Measurements from ENCODE around the gene ADIPOR2. TPM values are rescaled to one million over a fixed set of nuclear protein-coding genes. Genes with fewer than 3 reads are reported as not detected.
A peak's percentile ranks its signal among the peaks of the same experiment; 100 is the strongest.

ADIPOR2 gene, protein sequence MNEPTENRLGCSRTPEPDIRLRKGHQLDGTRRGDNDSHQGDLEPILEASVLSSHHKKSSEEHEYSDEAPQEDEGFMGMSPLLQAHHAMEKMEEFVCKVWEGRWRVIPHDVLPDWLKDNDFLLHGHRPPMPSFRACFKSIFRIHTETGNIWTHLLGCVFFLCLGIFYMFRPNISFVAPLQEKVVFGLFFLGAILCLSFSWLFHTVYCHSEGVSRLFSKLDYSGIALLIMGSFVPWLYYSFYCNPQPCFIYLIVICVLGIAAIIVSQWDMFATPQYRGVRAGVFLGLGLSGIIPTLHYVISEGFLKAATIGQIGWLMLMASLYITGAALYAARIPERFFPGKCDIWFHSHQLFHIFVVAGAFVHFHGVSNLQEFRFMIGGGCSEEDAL
- total RNA-seq (10 to 100 TPM; 42.5 to 68.3 TPM), polyA plus RNA-seq (10 to 100 TPM; 26.6 to 40.8 TPM)

DNA sequence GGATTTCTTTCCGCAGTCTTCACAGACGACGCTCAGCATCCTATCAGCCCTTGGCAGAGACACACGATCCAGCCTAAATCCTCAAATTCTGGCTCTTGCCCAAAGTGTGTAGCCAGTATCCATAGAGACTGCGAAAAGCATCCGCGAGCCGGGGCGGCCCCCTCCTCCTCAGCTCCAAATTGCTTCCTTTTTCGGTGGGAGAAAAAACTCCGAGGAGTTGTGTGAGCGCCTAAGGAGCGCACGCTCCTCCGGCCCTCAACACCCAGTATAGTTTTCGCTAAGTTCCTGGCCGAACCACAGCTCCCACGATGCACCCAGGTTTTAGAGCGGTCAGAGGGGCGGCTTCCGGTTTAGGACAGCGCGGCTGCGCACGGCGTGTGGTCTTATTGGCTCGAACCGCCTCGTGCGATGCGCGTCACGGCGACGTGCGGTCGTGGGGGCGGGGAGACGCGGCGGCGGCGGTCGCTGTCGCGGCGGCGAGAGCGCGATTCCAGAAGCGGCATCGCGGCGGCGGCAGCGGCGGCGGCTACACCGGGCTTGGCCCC, at the start of gene ADIPOR2:
Gene ADIPOR2, plus strand, starts transcription at position 493 of the 545 bp plus-strand sequence. CDS start 63,274 bp downstream, outside the sequence.
- Histone ChIP-seq H3K9me3 (ENCODE audit: control insufficient read depth in 4 of 4, low read length in 3 of 4) (no peaks in the 10 kb centered on the region), H3K27me3 (ENCODE audit: control insufficient read depth in 4 of 4, insufficient read depth in 4 of 4, low read length in 3 of 4) (no peaks in the 10 kb centered on the region), H3K4me3 (ENCODE audit: low read depth in 1 of 3, low read length in 3 of 3) (peak within 1 kb of the TSS; percentile 74 to 88 (median 84)), H3K36me3 (ENCODE audit: control insufficient read depth in 4 of 4, insufficient read depth in 3 of 4, low read depth in 1 of 4, low read length in 3 of 4) (peaks cover 0 to 2% (median 0%) of the 10 kb centered on the region in 4 donors), H3K4me1 (ENCODE audit: control insufficient read depth in 4 of 4, insufficient read depth in 4 of 4, low read length in 3 of 4) (peaks cover 1 to 17% (median 6%) of the 10 kb centered on the region in 4 donors), H3K27ac (ENCODE audit: low read depth in 1 of 2, low read length in 2 of 2) (peak within 1 kb of the TSS; percentile 99), H3K9ac (ENCODE audit: low read depth in 1 of 2, low read length in 2 of 2) (peak within 1 kb of the TSS; percentile 82 to 98)
- TF ChIP-seq RAD21 (IDR thresholded peaks at IDR 0.05): peak in 1 of 2 donors; percentile 59
- no peak for TF ChIP-seq JUND (IDR thresholded peaks at IDR 0.05)
- no peak for TF ChIP-seq NR2F2 (IDR thresholded peaks at IDR 0.05)
- TF ChIP-seq, protein P1, sequence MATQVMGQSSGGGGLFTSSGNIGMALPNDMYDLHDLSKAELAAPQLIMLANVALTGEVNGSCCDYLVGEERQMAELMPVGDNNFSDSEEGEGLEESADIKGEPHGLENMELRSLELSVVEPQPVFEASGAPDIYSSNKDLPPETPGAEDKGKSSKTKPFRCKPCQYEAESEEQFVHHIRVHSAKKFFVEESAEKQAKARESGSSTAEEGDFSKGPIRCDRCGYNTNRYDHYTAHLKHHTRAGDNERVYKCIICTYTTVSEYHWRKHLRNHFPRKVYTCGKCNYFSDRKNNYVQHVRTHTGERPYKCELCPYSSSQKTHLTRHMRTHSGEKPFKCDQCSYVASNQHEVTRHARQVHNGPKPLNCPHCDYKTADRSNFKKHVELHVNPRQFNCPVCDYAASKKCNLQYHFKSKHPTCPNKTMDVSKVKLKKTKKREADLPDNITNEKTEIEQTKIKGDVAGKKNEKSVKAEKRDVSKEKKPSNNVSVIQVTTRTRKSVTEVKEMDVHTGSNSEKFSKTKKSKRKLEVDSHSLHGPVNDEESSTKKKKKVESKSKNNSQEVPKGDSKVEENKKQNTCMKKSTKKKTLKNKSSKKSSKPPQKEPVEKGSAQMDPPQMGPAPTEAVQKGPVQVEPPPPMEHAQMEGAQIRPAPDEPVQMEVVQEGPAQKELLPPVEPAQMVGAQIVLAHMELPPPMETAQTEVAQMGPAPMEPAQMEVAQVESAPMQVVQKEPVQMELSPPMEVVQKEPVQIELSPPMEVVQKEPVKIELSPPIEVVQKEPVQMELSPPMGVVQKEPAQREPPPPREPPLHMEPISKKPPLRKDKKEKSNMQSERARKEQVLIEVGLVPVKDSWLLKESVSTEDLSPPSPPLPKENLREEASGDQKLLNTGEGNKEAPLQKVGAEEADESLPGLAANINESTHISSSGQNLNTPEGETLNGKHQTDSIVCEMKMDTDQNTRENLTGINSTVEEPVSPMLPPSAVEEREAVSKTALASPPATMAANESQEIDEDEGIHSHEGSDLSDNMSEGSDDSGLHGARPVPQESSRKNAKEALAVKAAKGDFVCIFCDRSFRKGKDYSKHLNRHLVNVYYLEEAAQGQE (IDR thresholded peaks at IDR 0.05): peak; percentile 79
- peak; percentile 66 for TF ChIP-seq YY1 (IDR thresholded peaks at IDR 0.05)
- peak; percentile 75 for TF ChIP-seq SP1 (IDR thresholded peaks at IDR 0.05)
- TF ChIP-seq GABPA (IDR thresholded peaks at IDR 0.05 in 1 of 2, conservative IDR thresholded peaks at IDR 0.05 in 1 of 2): peak; percentile 43 to 82
- TF ChIP-seq EGR1 (IDR thresholded peaks at IDR 0.05; ENCODE audit: low read depth in 2 of 2): peak in 1 of 2 donors; percentile 40
- TF ChIP-seq, protein P2, sequence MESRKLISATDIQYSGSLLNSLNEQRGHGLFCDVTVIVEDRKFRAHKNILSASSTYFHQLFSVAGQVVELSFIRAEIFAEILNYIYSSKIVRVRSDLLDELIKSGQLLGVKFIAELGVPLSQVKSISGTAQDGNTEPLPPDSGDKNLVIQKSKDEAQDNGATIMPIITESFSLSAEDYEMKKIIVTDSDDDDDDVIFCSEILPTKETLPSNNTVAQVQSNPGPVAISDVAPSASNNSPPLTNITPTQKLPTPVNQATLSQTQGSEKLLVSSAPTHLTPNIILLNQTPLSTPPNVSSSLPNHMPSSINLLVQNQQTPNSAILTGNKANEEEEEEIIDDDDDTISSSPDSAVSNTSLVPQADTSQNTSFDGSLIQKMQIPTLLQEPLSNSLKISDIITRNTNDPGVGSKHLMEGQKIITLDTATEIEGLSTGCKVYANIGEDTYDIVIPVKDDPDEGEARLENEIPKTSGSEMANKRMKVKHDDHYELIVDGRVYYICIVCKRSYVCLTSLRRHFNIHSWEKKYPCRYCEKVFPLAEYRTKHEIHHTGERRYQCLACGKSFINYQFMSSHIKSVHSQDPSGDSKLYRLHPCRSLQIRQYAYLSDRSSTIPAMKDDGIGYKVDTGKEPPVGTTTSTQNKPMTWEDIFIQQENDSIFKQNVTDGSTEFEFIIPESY (IDR thresholded peaks at IDR 0.05): peak; percentile 54
- TF ChIP-seq HNF4A (conservative IDR thresholded peaks at IDR 0.05): no peak
- peak; percentile 28 to 55 for TF ChIP-seq RXRA (IDR thresholded peaks at IDR 0.05)
- TF ChIP-seq TAF1 (conservative IDR thresholded peaks at IDR 0.05): peak; percentile 47
- no peak for TF ChIP-seq FOXA1 (IDR thresholded peaks at IDR 0.05)
- TF ChIP-seq, protein P3, sequence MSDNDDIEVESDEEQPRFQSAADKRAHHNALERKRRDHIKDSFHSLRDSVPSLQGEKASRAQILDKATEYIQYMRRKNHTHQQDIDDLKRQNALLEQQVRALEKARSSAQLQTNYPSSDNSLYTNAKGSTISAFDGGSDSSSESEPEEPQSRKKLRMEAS (IDR thresholded peaks at IDR 0.05): peak; percentile 92
- WGBS: under 1% methylated on average over 59 of the region's 59 CpGs
- peak; percentile 93 for DNase-seq (ENCODE audit: low spot score)

DNA sequence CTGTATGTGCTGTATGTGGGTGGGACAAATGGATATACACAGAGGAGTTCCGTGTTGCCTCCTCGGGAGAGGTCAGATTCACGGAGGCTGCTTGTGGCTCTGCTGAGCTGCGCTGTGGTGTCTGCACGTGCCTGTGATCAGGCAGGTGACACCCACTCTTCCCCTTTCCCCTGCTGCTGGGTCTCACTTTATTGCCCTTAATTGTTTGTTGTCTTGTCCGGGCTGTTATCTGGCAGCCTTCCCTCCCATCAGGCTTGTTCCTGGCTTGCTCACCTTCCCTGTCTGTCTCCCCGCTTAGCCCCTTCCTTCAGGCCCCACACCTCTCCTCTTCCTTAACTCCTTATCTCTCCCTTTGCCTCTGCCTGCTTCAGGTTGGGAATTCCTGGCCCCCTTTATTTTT, 48.4 kb upstream of the ADIPOR2 start:
- no peak overlapping the region for H3K27ac ChIP-seq (ENCODE audit: low read depth in 1 of 2, low read length in 2 of 2)
- no peak for DNase-seq (ENCODE audit: low spot score)
- 82% methylated on average over 7 of the region's 7 CpGs for WGBS

More for the DNA sequence above, 48.4 kb upstream of the ADIPOR2 start:
- Histone ChIP-seq H3K9ac (ENCODE audit: low read depth in 1 of 2, low read length in 2 of 2) (no peak overlapping the region), H3K27me3 (ENCODE audit: control insufficient read depth in 4 of 4, insufficient read depth in 4 of 4, low read length in 3 of 4) (no peaks in the 10 kb centered on the region), H3K4me3 (ENCODE audit: low read depth in 1 of 3, low read length in 3 of 3) (no peak overlapping the region), H3K36me3 (ENCODE audit: control insufficient read depth in 4 of 4, insufficient read depth in 3 of 4, low read depth in 1 of 4, low read length in 3 of 4) (peaks cover 0 to 4% (median 1%) of the 10 kb centered on the region in 4 donors), H3K9me3 (ENCODE audit: control insufficient read depth in 4 of 4, low read length in 3 of 4) (no peaks in the 10 kb centered on the region), H3K4me1 (ENCODE audit: control insufficient read depth in 4 of 4, insufficient read depth in 4 of 4, low read length in 3 of 4) (peaks cover 0 to 7% (median under 1%) of the 10 kb centered on the region in 4 donors)
- no peak for TF ChIP-seq JUND (IDR thresholded peaks at IDR 0.05)
